Embryonic facial prominence (tissue), 1 donor: ENCODE results near the gene C2orf92.
A peak's percentile ranks its signal among the peaks of the same experiment; 100 is the strongest.
"Not testable (repeated sequence)": the region's sequence is repeated elsewhere in the genome, so short reads cannot be mapped to it uniquely, and the experiment has no call there.

ENCODE experiments used
- DNase-seq: peaks from one replicate; pipeline ENCODE4 v3.0.0-alpha.2; 2016; ENCODE audit errors: extremely low spot score

The C2orf92 gene

GRCh38 chr2:97669448-97669847 lies at the start of gene C2orf92:
Gene C2orf92 (plus strand): TSS chr2:97669713. CDS start chr2:97669789, 76 bp downstream.
- no peak for DNase-seq

- DNase-seq = not testable (repeated sequence)
Measured at GRCh38 chr2:97620492-97620891, 49.0 kb upstream of the C2orf92 start.

GRCh38 chr2:97622976-97623375 lies 46.5 kb upstream of the C2orf92 start:
- not testable (repeated sequence) for DNase-seq

- not testable (repeated sequence) for DNase-seq
Measured at GRCh38 chr2:97625354-97626048, 44.0 kb upstream of the C2orf92 start.

- not testable (repeated sequence) for DNase-seq
Measured at GRCh38 chr2:97626049-97626430, 43.5 kb upstream of the C2orf92 start.

- no peak for DNase-seq
Measured at GRCh38 chr2:97644023-97644717, 25.3 kb upstream of the C2orf92 start.

GRCh38 chr2:97645112-97645694 lies 24.3 kb upstream of the C2orf92 start:
- DNase-seq = no peak

GRCh38 chr2:97645695-97646629 lies 23.6 kb upstream of the C2orf92 start, which contains the start of gene COX5B:
Gene COX5B (plus strand): TSS chr2:97646062. CDS start chr2:97646087, 25 bp downstream.
- DNase-seq = peak; percentile 99

GRCh38 chr2:97646977-97647376 lies 22.5 kb upstream of the C2orf92 start:
- DNase-seq = no peak

GRCh38 chr2:97651114-97651513 lies 18.4 kb upstream of the C2orf92 start:
- DNase-seq = no peak

GRCh38 chr2:97653473-97653872 lies 16.0 kb upstream of the C2orf92 start:
- DNase-seq = no peak

- no peak for DNase-seq
Measured at GRCh38 chr2:97653874-97654273, 15.6 kb upstream of the C2orf92 start.

GRCh38 chr2:97654309-97654708 lies 15.2 kb upstream of the C2orf92 start:
- no peak for DNase-seq

- DNase-seq = no peak
Measured at GRCh38 chr2:97654791-97655190, 14.7 kb upstream of the C2orf92 start.

GRCh38 chr2:97656129-97656755 lies 13.3 kb upstream of the C2orf92 start:
- DNase-seq = no peak

GRCh38 chr2:97656905-97657587 lies 12.5 kb upstream of the C2orf92 start:
- DNase-seq = no peak

GRCh38 chr2:97657986-97658690 lies 11.4 kb upstream of the C2orf92 start:
- DNase-seq = no peak

GRCh38 chr2:97658691-97659157 lies 10.8 kb upstream of the C2orf92 start:
- no peak for DNase-seq

GRCh38 chr2:97659256-97660043 lies 10.1 kb upstream of the C2orf92 start:
- DNase-seq = no peak
